ENCODE data around the gene CLEC4M.
"Not testable (repeated sequence)": the region's sequence is repeated elsewhere in the genome, so short reads cannot be mapped to it uniquely, and the experiment has no call there.

CLEC4M gene

GRCh38 chr19:7742575-7742974, 20.5 kb upstream of the CLEC4M start:
- no peak for DNase-seq (ENCODE audit: low read depth)

GRCh38 chr19:7742991-7743390, 20.1 kb upstream of the CLEC4M start:
- DNase-seq (ENCODE audit: low read depth), result no peak

GRCh38 chr19:7743425-7743841, 19.6 kb upstream of the CLEC4M start:
- DNase-seq (ENCODE audit: low read depth), result no peak

GRCh38 chr19:7744199-7744786, 18.8 kb upstream of the CLEC4M start:
- DNase-seq (ENCODE audit: low read depth), result no peak

GRCh38 chr19:7744871-7745650, 18.0 kb upstream of the CLEC4M start:
- DNase-seq (ENCODE audit: low read depth), result no peak

- DNase-seq (ENCODE audit: low read depth), result not testable (repeated sequence)
Measured at GRCh38 chr19:7746306-7746705, 16.7 kb upstream of the CLEC4M start.

- no peak for DNase-seq (ENCODE audit: low read depth)
Measured at GRCh38 chr19:7746903-7747884, 15.8 kb upstream of the CLEC4M start, which contains the start of gene CD209. TSS of gene CD209 (minus strand) at chr19:7747534. CDS start at chr19:7747511, 23 bp downstream.

- DNase-seq (ENCODE audit: low read depth), result no peak
Measured at GRCh38 chr19:7748171-7748570, 14.9 kb upstream of the CLEC4M start.

- DNase-seq (ENCODE audit: low read depth), result no peak
Measured at GRCh38 chr19:7748756-7749155, 14.3 kb upstream of the CLEC4M start.

GRCh38 chr19:7751157-7751783, 11.8 kb upstream of the CLEC4M start:
- no peak for DNase-seq (ENCODE audit: low read depth)

- DNase-seq (ENCODE audit: low read depth), result no peak
Measured at GRCh38 chr19:7756258-7756657, 6.8 kb upstream of the CLEC4M start.

- no peak for DNase-seq (ENCODE audit: low read depth)
Measured at GRCh38 chr19:7757358-7757757, 5.7 kb upstream of the CLEC4M start.

GRCh38 chr19:7759156-7759555, 3.9 kb upstream of the CLEC4M start:
- DNase-seq (ENCODE audit: low read depth), result no peak

GRCh38 chr19:7763696-7764095, 653 bp downstream of the CLEC4M start:
- no peak for DNase-seq (ENCODE audit: low read depth)

GRCh38 chr19:7764157-7764556, 1.1 kb downstream of the CLEC4M start:
- DNase-seq (ENCODE audit: low read depth), result not testable (repeated sequence)

- not testable (repeated sequence) for DNase-seq (ENCODE audit: low read depth)
Measured at GRCh38 chr19:7765043-7765442, 2.0 kb downstream of the CLEC4M start.

- DNase-seq (ENCODE audit: low read depth), result no peak
Measured at GRCh38 chr19:7766535-7766934, 3.5 kb downstream of the CLEC4M start.

GRCh38 chr19:7767487-7767886, 4.4 kb downstream of the CLEC4M start:
- no peak for DNase-seq (ENCODE audit: low read depth)

GRCh38 chr19:7769171-7769570, 6.1 kb downstream of the CLEC4M start:
- no peak for DNase-seq (ENCODE audit: low read depth)

GRCh38 chr19:7771072-7771471, 8.0 kb downstream of the CLEC4M start:
- no peak for DNase-seq (ENCODE audit: low read depth)

GRCh38 chr19:7772752-7773291, 9.8 kb downstream of the CLEC4M start:
- no peak for DNase-seq (ENCODE audit: low read depth)

- DNase-seq (ENCODE audit: low read depth), result no peak
Measured at GRCh38 chr19:7773841-7774240, 10.8 kb downstream of the CLEC4M start.

All from GM04503 (cell line).